Mesenchymal stem cell (in vitro differentiated cells and primary cell): Measurements from ENCODE around the gene UGT1A3.
A peak's percentile ranks its signal among the peaks of the same experiment; 100 is the strongest.

Experiments used
- DNase-seq: peaks from one replicate; pipeline ENCODE4 v3.0.0-alpha.2; 2013
- H2AFZ ChIP-seq: one replicate; pipeline ENCODE4 v1.6.1; 2013; ENCODE audit warnings: low read depth, mild to moderate bottlenecking, control low read depth, inconsistent platforms, low read length, moderate library complexity
- H2AK5ac ChIP-seq: 2 replicates; pipeline ENCODE4 v1.6.1; 2013; ENCODE audit warnings: low read length, moderate library complexity, mild to moderate bottlenecking, inconsistent platforms; ENCODE audit not compliant: severe bottlenecking
- H2BK120ac ChIP-seq: one replicate; pipeline ENCODE4 v1.6.1; 2013; ENCODE audit warnings: low read depth, mild to moderate bottlenecking, inconsistent platforms, low read length, moderate library complexity
- H2BK12ac ChIP-seq, 2 experiments: one replicate each; pipeline ENCODE4 v1.6.1; 2013; ENCODE audit warnings: inconsistent platforms in 2 of 2, low read length in 2 of 2, mild to moderate bottlenecking in 2 of 2, moderate library complexity in 2 of 2, control low read depth in 1 of 2
- H2BK15ac ChIP-seq: one replicate; pipeline ENCODE4 v1.6.1; 2013; ENCODE audit warnings: mild to moderate bottlenecking, low read depth, inconsistent platforms; ENCODE audit not compliant: poor library complexity, severe bottlenecking
- H2BK5ac ChIP-seq: 2 replicates; pipeline ENCODE4 v1.6.1; 2013; ENCODE audit warnings: low read depth, mild to moderate bottlenecking, low read length, control low read depth, inconsistent platforms; ENCODE audit not compliant: poor library complexity, severe bottlenecking
- H3K14ac ChIP-seq, 2 experiments: one replicate each; pipeline ENCODE4 v1.6.1; 2013; ENCODE audit warnings: inconsistent platforms in 2 of 2, low read length in 2 of 2, control low read depth in 1 of 2, mild to moderate bottlenecking in 1 of 2, moderate library complexity in 1 of 2
- H3K18ac ChIP-seq, 2 experiments: one replicate each; pipeline ENCODE4 v1.6.1; 2013; ENCODE audit warnings: inconsistent platforms in 2 of 2, low read length in 2 of 2, control low read depth in 1 of 2, low read depth in 1 of 2, mild to moderate bottlenecking in 1 of 2
- H3K23ac ChIP-seq, 2 experiments: one replicate each; pipeline ENCODE4 v1.6.1; 2013; ENCODE audit warnings: inconsistent platforms in 2 of 2, low read length in 2 of 2, mild to moderate bottlenecking in 2 of 2, moderate library complexity in 2 of 2, control low read depth in 1 of 2
- H3K27ac ChIP-seq: 2 replicates; pipeline ENCODE4 v1.5.1; 2013; ENCODE audit warnings: mild to moderate bottlenecking, moderate library complexity, low read length, control low read depth, inconsistent platforms; ENCODE audit not compliant: poor library complexity, severe bottlenecking
- H3K27me3 ChIP-seq, 2 experiments: 2 replicates each; pipeline versions ENCODE4 v1.6.1 to v1.7.0; 2013; ENCODE audit warnings: low read length in 2 of 2, mild to moderate bottlenecking in 2 of 2, moderate library complexity in 2 of 2, control low read depth in 1 of 2, inconsistent platforms in 1 of 2; ENCODE audit not compliant: control insufficient read depth in 1 of 2, insufficient read depth in 1 of 2
- H3K36me3 ChIP-seq, 2 experiments: 2 replicates each; pipeline versions ENCODE4 v1.6.1 to v1.7.0; 2013; ENCODE audit warnings: low read length in 2 of 2, control low read depth in 1 of 2, inconsistent platforms in 1 of 2, low read depth in 1 of 2, mild to moderate bottlenecking in 1 of 2; ENCODE audit not compliant: insufficient read depth in 2 of 2, control insufficient read depth in 1 of 2
- H3K4ac ChIP-seq, 2 experiments: one replicate each; pipeline ENCODE4 v1.6.1; 2013; ENCODE audit warnings: inconsistent platforms in 2 of 2, low read length in 2 of 2, mild to moderate bottlenecking in 2 of 2, moderate library complexity in 2 of 2, control low read depth in 1 of 2, low read depth in 1 of 2
- H3K4me1 ChIP-seq: 2 replicates; pipeline ENCODE4 v1.6.1; 2013; ENCODE audit warnings: low read depth, low read length, control low read depth; ENCODE audit not compliant: control insufficient read depth, insufficient read depth
- H3K4me2 ChIP-seq: 2 replicates; pipeline ENCODE4 v1.6.1; 2013; ENCODE audit warnings: low read length, mild to moderate bottlenecking, inconsistent platforms; ENCODE audit not compliant: poor library complexity, severe bottlenecking
- H3K4me3 ChIP-seq, 2 experiments: 2 replicates each; pipeline versions ENCODE4 v1.5.1 to v1.7.0; 2013; ENCODE audit warnings: low read length in 2 of 2, mild to moderate bottlenecking in 2 of 2, control low read depth in 1 of 2, low read depth in 1 of 2; ENCODE audit not compliant: insufficient read depth in 1 of 2
- H3K79me1 ChIP-seq: replicated peaks from 2 replicates; pipeline ENCODE4 v1.6.1; 2013; ENCODE audit warnings: mild to moderate bottlenecking, control low read depth, low read length, inconsistent platforms; ENCODE audit not compliant: poor library complexity, severe bottlenecking
- H3K9ac ChIP-seq: 2 replicates; pipeline ENCODE4 v1.7.0; 2013; ENCODE audit warnings: mild to moderate bottlenecking, low read length, moderate library complexity
- H3K9me3 ChIP-seq: 2 replicates; pipeline ENCODE4 v1.7.0; 2013; ENCODE audit warnings: mild to moderate bottlenecking, low read length; ENCODE audit not compliant: control insufficient read depth
- H4K8ac ChIP-seq: one replicate; pipeline ENCODE4 v1.6.1; 2013; ENCODE audit warnings: inconsistent platforms, mild to moderate bottlenecking, low read length, moderate library complexity
- H4K91ac ChIP-seq: one replicate; pipeline ENCODE4 v1.6.1; 2013; ENCODE audit warnings: mild to moderate bottlenecking, low read length, inconsistent platforms
- WGBS: methylation state at CpG from one replicate; pipeline ENCODE4 v1.1.7; 2013; ENCODE audit warnings: mixed read lengths; 5-methylcytosine and 5-hydroxymethylcytosine counted together

UGT1A3 gene

DNA sequence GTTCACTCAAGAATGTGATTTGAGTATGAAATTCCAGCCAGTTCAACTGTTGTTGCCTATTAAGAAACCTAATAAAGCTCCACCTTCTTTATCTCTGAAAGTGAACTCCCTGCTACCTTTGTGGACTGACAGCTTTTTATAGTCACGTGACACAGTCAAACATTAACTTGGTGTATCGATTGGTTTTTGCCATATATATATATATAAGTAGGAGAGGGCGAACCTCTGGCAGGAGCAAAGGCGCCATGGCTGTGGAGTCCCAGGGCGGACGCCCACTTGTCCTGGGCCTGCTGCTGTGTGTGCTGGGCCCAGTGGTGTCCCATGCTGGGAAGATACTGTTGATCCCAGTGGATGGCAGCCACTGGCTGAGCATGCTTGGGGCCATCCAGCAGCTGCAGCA is 31.2 kb downstream of the UGT1A3 start, which contains the start of gene UGT1A1:
Gene UGT1A1, plus strand, starts transcription at position 228 of the 400 bp plus-strand sequence. Its CDS starts 18 bp downstream, at position 246.
- H2BK5ac ChIP-seq: no peak within 1 kb of the TSS
- WGBS: 87% methylated on average over 4 of the region's 6 CpGs
- no peak within 1 kb of the TSS for H4K91ac ChIP-seq
- no peak within 1 kb of the TSS for H4K8ac ChIP-seq
- H3K36me3 ChIP-seq: no peaks in the 10 kb centered on the region
- H3K18ac ChIP-seq: no peak within 1 kb of the TSS
- H2BK15ac ChIP-seq: no peak within 1 kb of the TSS
- no peak within 1 kb of the TSS for H3K23ac ChIP-seq
- H3K4me1 ChIP-seq: no peaks in the 10 kb centered on the region
- no peak within 1 kb of the TSS for H3K9ac ChIP-seq
- H3K4ac ChIP-seq: no peak within 1 kb of the TSS
- no peak for DNase-seq
- no peaks in the 10 kb centered on the region for H3K79me1 ChIP-seq
- H2BK120ac ChIP-seq: no peak within 1 kb of the TSS
- H3K4me2 ChIP-seq: no peak within 1 kb of the TSS
- no peak within 1 kb of the TSS for H2AFZ ChIP-seq
- peaks cover 0 to 14% of the 10 kb centered on the region in 2 experiments for H3K27me3 ChIP-seq
- H3K14ac ChIP-seq: no peak within 1 kb of the TSS
- no peak within 1 kb of the TSS for H3K27ac ChIP-seq
- H3K4me3 ChIP-seq: no peak within 1 kb of the TSS
- H2BK12ac ChIP-seq: no peak within 1 kb of the TSS
- no peaks in the 10 kb centered on the region for H3K9me3 ChIP-seq
- no peak within 1 kb of the TSS for H2AK5ac ChIP-seq

GRCh38 chr2:233761040-233761769 is 32.4 kb downstream of the UGT1A3 start:
- Histone ChIP-seq H3K4me3 (no peak overlapping the region), H3K4me2 (no peak overlapping the region), H3K23ac (no peak overlapping the region), H3K9me3 (no peaks in the 10 kb centered on the region), H3K4ac (no peak overlapping the region), H2AFZ (no peak overlapping the region), H2BK15ac (no peak overlapping the region), H2AK5ac (no peak overlapping the region), H3K18ac (no peak overlapping the region), H3K79me1 (no peaks in the 10 kb centered on the region), H4K91ac (no peak overlapping the region), H4K8ac (no peak overlapping the region), H3K4me1 (no peaks in the 10 kb centered on the region), H3K36me3 (no peaks in the 10 kb centered on the region), H2BK5ac (no peak overlapping the region), H3K27me3 (peaks cover 0 to 18% of the 10 kb centered on the region in 2 experiments), H3K14ac (no peak overlapping the region), H3K9ac (no peak overlapping the region), H2BK120ac (no peak overlapping the region), H3K27ac (no peak overlapping the region), H2BK12ac (no peak overlapping the region)
- DNase-seq: no peak
- 58% methylated on average over 3 of the region's 4 CpGs for WGBS

- H2AK5ac ChIP-seq: no peak overlapping the region
- no peak overlapping the region for H2BK15ac ChIP-seq
- H2AFZ ChIP-seq: no peak overlapping the region
- no peaks in the 10 kb centered on the region for H3K79me1 ChIP-seq
- 59% methylated on average over 7 of the region's 7 CpGs for WGBS
- peaks cover 2% of the 10 kb centered on the region for H3K4me1 ChIP-seq
- no peak overlapping the region for H3K14ac ChIP-seq
- H3K18ac ChIP-seq: no peak overlapping the region
- no peak overlapping the region for H2BK5ac ChIP-seq
- peaks cover 7 to 21% of the 10 kb centered on the region in 2 experiments for H3K27me3 ChIP-seq
- H3K4me2 ChIP-seq: no peak overlapping the region
- no peak overlapping the region for H3K27ac ChIP-seq
- H2BK12ac ChIP-seq: no peak overlapping the region
- H3K4ac ChIP-seq: no peak overlapping the region
- H3K9ac ChIP-seq: peak overlapping the region; percentile 28
- no peak overlapping the region for H3K23ac ChIP-seq
- no peaks in the 10 kb centered on the region for H3K36me3 ChIP-seq
- H3K9me3 ChIP-seq: no peaks in the 10 kb centered on the region
- H4K91ac ChIP-seq: no peak overlapping the region
- no peak overlapping the region for H3K4me3 ChIP-seq
- no peak overlapping the region for H4K8ac ChIP-seq
- H2BK120ac ChIP-seq: no peak overlapping the region
- DNase-seq: peak; percentile 13
Observed at GRCh38 chr2:233764264-233764663, 35.4 kb downstream of the UGT1A3 start.

DNA sequence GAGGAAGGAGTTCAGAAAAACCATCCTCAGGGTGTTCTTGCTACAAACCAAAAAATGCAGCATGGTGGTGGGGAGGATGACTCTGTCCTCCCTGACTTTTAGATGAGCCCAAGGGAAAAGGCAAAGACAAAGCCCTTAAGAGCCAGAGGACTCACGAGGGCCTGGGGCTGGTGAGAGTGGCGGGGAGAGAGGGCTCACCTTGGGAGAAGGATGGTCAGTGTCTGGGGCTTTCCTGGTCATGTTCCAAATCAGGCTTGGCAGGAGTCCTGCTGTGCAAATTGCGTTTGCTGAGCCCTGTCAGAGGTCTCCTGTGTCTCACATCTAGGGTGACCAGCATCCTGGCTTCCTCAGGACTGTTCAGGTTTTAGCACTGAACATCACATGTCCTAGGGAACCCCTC is 35.9 kb downstream of the UGT1A3 start:
- H2BK12ac ChIP-seq: no peak overlapping the region
- no peak overlapping the region for H2AK5ac ChIP-seq
- no peak overlapping the region for H3K27ac ChIP-seq
- no peak overlapping the region for H3K4ac ChIP-seq
- H3K14ac ChIP-seq: no peak overlapping the region
- H3K27me3 ChIP-seq: peaks cover 9 to 21% of the 10 kb centered on the region in 2 experiments
- H2AFZ ChIP-seq: no peak overlapping the region
- H4K8ac ChIP-seq: no peak overlapping the region
- H3K36me3 ChIP-seq: no peaks in the 10 kb centered on the region
- no peak overlapping the region for H2BK120ac ChIP-seq
- no peak for DNase-seq
- no peak overlapping the region for H3K18ac ChIP-seq
- H3K4me1 ChIP-seq: peaks cover 2% of the 10 kb centered on the region
- no peak overlapping the region for H3K4me3 ChIP-seq
- no peak overlapping the region for H2BK15ac ChIP-seq
- H3K23ac ChIP-seq: no peak overlapping the region
- no peak overlapping the region for H3K4me2 ChIP-seq
- peak overlapping the region; percentile 28 for H3K9ac ChIP-seq
- 37% methylated on average over 3 of the region's 3 CpGs for WGBS
- no peaks in the 10 kb centered on the region for H3K79me1 ChIP-seq
- H3K9me3 ChIP-seq: no peaks in the 10 kb centered on the region
- H4K91ac ChIP-seq: no peak overlapping the region
- H2BK5ac ChIP-seq: no peak overlapping the region
